CD4-positive, alpha-beta T cell treated with Interleukin-15 for 4 hours (primary cell): ENCODE results near the gene NOC3L.
A peak's percentile ranks its signal among the peaks of the same experiment; 100 is the strongest.
"Not testable (repeated sequence)": the region's sequence is repeated elsewhere in the genome, so short reads cannot be mapped to it uniquely, and the experiment has no call there.

Experiments
- DNase-seq: peaks from one replicate; pipeline ENCODE4 v3.0.0-alpha.2; 2020; ENCODE audit warnings: low spot score

The NOC3L gene, protein sequence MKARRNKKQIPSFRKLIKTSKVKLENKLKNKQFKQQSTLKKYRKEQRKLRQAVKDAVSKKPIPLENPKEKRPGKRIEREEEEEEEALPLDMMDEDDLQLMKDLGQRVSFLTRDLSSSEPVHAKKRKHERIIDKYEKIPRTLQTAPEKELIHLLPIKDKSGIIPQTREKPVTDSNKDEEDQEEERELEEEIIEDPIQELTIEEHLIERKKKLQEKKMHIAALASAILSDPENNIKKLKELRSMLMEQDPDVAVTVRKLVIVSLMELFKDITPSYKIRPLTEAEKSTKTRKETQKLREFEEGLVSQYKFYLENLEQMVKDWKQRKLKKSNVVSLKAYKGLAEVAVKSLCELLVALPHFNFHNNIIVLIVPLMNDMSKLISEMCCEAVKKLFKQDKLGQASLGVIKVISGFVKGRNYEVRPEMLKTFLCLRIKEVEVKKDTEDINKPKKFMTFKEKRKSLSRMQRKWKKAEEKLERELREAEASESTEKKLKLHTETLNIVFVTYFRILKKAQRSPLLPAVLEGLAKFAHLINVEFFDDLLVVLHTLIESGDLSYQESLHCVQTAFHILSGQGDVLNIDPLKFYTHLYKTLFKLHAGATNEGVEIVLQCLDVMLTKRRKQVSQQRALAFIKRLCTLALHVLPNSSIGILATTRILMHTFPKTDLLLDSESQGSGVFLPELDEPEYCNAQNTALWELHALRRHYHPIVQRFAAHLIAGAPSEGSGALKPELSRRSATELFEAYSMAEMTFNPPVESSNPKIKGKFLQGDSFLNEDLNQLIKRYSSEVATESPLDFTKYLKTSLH

GRCh38 chr10:94362360-94363250 is at the start of gene NOC3L:
NOC3L (minus strand) TSS chr10:94362939; CDS start chr10:94362838, 101 bp downstream.
- peak; percentile 92 for DNase-seq

- DNase-seq: no peak
Observed at GRCh38 chr10:94412449-94412848, 49.7 kb upstream of the NOC3L start.

GRCh38 chr10:94411304-94411703 is 48.6 kb upstream of the NOC3L start:
- DNase-seq: no peak

DNA sequence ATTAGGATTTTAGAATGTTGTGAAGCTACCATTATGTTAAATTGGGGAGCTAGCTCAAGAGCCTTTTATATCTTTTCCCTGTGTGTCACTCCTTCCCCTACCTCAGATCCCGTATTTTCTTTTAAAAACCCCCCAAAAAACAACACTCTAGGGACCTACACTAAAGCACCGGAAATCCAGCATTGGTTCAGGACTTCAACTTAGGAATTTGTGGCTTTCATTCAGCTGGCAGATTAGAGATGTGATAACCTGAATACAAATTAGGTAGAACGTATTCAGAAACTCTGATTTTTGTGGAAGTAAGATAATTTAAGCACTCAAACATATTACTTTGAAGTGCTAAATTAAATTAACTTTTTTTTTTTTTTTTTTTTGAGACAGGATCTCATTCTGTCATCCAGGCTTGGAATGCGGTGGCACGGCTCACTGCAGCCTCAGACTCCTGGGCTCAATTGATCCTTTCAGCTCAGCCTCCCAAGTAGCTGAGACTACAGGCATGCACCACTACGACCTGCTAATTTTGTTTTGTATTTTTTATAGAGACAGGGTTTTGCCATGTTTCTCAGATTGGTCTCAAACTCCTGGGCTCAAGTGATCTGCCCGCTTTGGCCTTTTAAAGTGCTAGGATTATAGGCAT is 46.4 kb upstream of the NOC3L start:
- no peak for DNase-seq

- no peak for DNase-seq
Observed at GRCh38 chr10:94407668-94408067, 44.9 kb upstream of the NOC3L start.

DNA sequence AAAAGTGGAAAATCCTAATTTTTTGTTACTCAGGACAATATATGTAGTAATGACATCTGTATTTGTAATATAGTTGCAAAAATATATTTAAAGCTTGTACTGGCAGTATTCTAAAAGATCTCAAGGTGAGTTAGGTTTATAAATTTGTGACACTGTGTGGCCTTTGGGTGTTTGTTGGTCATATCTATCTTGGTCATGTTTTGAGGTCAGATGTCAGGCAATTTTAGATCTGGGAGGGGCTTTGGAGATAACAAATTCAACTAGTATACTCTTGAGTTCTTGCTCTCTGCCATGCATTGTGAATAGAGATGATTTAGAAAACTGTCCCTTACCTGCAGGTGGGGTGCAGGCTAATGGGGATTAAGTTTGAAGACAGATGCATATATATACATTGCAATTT is 42.7 kb upstream of the NOC3L start:
- no peak for DNase-seq

DNA sequence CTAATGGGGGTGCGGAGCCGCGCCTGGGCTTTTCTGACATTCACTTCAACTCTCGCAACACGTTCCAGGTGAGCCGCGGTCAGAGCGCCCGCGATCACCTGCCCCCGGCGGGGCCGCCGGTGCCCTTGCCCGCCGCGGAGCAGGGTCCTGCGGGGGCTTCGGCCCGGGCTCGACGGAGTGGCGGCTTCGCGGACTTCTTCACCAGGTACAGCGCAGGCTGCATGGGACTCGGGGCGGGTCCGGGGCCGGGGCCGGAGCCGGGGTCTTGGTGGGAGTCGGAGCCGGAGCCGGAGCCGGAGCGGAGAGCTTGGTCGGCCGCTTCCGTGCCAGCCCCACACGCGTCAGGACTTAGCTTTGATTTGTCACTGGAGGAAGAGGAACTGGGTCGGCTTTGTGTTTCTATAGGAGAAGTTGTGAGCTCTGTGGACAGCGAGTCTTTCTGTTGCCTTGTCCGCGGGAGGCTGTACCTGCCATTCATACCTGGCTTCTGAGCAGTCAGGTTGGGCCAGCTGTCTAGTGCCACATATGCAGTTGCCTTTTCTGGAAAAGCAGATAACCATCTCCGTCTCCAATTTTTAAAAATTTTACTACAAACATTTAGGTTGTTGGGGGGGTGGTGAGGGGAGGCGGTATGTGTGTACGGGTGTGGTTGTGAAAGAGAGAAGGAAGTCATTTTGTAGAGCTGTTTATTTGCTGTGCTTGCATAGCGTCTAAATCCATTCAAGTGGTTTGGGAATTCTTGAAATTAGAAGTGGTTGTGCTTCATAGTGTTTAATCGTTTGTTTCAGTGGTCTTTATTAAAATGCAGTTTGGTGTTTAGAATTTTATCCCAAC is 40.9 kb upstream of the NOC3L start:
- peak; percentile 30 for DNase-seq

DNA sequence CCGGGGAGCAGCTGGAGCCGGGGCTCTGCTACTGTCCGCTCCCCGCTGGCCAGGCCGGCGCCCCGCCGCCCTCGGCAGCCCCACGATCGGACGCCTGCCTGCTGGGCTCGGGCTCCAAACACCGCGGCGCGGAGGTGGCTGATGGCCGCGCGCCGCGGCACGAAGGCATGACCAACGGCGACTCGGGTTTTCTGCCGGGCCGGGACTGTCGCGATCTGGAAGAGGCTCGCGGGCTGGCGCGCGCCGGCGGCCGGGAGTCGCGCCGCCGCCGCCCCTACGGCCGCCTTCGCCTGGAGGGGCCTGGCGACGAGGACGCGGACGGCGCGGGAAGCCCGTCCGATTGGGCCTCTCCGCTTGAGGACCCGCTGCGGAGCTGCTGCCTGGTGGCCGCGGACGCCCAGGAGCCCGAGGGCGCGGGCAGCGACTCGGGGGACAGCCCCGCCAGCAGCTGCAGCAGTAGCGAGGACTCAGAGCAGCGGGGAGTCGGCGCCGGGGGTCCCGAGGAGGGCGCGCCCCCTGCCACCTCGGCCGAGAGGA is 40.2 kb upstream of the NOC3L start:
- no peak for DNase-seq

GRCh38 chr10:94402204-94402842 is 39.6 kb upstream of the NOC3L start, which contains the start of gene TBC1D12:
TBC1D12 (plus strand) TSS chr10:94402541; CDS start chr10:94402614, 73 bp downstream.
- DNase-seq: peak; percentile 33

DNA sequence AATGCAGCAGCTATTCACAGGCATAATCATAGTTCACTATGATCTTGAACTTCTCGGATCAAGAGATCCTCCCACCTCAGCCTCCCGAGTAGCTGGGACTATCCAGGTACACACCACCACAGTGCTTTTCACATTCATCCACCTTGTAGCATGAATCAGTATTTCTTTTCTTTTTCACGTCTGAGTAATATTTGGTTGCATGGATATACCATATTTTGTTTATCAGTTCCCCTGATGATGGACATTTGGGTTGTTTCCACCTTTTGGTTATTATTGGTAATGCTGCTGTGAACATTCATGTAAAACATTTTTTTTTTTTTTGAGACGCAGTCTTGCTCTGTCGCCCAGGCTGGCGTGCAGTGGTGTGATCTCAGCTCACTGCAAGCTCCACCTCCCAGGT is 36.0 kb upstream of the NOC3L start:
- DNase-seq: no peak

GRCh38 chr10:94397549-94398370 is 35.0 kb upstream of the NOC3L start:
- DNase-seq: no peak

DNA sequence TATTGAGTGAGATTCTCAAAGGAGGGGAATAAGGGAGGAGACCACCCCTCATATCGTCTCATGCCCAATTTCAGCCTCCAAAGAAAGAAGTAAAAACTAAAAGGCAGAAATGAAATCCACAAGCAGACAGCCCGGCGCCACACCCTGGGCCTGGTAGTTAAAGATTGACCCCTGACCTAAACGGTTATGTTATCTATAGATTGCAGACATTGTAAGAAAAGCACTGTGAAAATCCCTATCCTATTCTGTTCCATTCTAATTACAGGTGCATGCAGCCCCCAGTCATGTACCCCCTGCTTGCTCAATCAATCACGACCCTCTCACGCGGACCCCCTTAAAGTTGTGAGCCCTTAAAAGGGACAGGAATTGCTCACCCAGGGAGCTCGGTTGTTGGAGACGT is 29.4 kb upstream of the NOC3L start:
- not testable (repeated sequence) for DNase-seq

DNA sequence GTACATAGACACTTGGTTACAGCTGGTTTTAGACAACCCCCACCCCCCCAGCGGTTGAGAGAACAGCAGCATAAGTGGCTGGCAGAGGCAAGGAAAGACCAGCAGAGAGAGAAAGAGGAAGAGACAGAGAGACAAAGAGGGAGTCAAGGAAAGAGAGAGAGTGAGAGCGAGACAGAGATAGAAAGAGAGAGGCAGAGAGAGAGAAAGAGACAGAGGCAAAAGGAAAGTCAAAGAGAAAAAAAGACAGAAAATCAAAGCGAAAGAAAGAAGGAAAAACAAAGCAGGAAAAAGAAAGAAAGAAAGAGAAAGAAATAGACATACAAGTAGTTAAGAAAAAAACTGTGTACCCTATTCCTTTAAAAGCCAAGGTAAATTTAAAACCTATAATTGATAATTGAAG is 23.0 kb upstream of the NOC3L start:
- DNase-seq: not testable (repeated sequence)

GRCh38 chr10:94383530-94383929 is 20.8 kb upstream of the NOC3L start:
- no peak for DNase-seq

DNA sequence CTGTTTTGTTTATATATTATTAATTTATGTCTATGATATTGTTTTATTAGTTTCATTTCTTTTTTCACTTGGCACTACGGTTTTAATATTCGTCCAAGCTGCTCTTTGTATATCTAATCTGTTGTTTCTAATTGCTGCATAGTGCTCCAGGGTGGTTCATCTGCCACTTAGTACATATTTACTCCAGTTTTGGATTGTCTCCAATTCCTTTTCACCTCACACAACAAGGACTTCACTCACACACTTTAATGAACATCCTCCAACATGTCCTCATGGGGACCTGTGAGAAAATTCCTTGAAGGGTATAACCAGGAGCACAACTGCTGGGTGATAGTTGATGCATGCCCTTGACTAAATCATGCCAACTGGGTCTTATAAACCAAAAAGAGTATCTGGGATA is 14.1 kb upstream of the NOC3L start:
- no peak for DNase-seq

DNA sequence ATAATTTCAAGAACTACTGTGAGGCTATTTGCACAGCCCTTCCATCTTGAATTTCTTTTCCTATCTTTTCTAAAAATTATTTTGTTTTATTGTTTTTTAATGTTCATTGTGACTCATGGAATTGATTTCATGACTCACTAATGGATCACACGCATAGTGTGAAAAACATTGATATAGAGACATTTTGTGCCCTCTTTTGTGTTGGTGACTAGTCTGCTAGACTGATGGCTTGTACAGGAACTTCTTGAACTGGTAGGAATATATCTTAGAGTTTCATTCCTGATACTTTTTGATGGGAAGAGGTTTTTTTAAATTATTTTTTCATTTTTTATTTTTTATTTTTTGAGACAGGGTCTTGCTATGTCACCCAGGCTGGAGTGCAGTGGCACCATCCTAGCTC is 12.6 kb upstream of the NOC3L start:
- DNase-seq: no peak

GRCh38 chr10:94370501-94370900 is 7.8 kb upstream of the NOC3L start:
- DNase-seq: no peak

- no peak for DNase-seq
Observed at GRCh38 chr10:94366382-94366781, 3.6 kb upstream of the NOC3L start.

DNA sequence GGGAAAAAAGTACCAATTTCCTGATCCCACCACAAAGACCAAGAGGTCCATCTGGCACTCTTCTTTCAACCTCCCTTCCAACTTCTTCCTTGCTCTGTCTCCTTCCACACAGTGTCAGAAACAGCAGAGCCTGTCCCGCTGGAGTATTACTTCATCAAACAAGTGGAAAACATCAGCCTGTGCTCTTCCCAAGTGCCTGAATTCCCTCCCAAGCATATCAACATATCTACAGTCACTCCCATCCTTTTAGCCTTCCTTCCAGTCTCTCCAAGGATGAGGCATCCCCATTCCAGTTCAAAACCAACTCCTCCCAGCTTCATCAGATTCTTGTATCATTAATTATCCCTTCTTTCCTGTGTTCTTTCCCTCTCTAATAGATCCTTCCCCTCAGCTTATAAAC is 1.7 kb upstream of the NOC3L start:
- no peak for DNase-seq
